ENCODE measurements around the gene ZNRF3.
"Not testable (repeated sequence)": the region's sequence is repeated elsewhere in the genome, so short reads cannot be mapped to it uniquely, and the experiment has no call there.

Gene ZNRF3

GRCh38 chr22:28935713-28936112, 52.3 kb downstream of the ZNRF3 start:
- no peak for FAIRE-seq

- FAIRE-seq = no peak
Measured at GRCh38 chr22:28936200-28936599, 52.8 kb downstream of the ZNRF3 start.

- no peak for FAIRE-seq
Measured at GRCh38 chr22:28937206-28938025, 54.0 kb downstream of the ZNRF3 start.

GRCh38 chr22:28938286-28938833, 55.0 kb downstream of the ZNRF3 start:
- no peak for FAIRE-seq

GRCh38 chr22:28939394-28939793, 56.0 kb downstream of the ZNRF3 start:
- FAIRE-seq = no peak

- no peak for FAIRE-seq
Measured at GRCh38 chr22:28939932-28940331, 56.6 kb downstream of the ZNRF3 start.

- FAIRE-seq = no peak
Measured at GRCh38 chr22:28940441-28940840, 57.1 kb downstream of the ZNRF3 start.

- no peak for FAIRE-seq
Measured at GRCh38 chr22:28942333-28942732, 59.0 kb downstream of the ZNRF3 start.

GRCh38 chr22:28942801-28943500, 59.6 kb downstream of the ZNRF3 start:
- FAIRE-seq = no peak

- no peak for FAIRE-seq
Measured at GRCh38 chr22:28943501-28943879, 60.1 kb downstream of the ZNRF3 start.

- FAIRE-seq = no peak
Measured at GRCh38 chr22:28947125-28947524, 63.8 kb downstream of the ZNRF3 start.

GRCh38 chr22:28948424-28948823, 65.1 kb downstream of the ZNRF3 start:
- no peak for FAIRE-seq

GRCh38 chr22:28948860-28949551, 65.6 kb downstream of the ZNRF3 start:
- FAIRE-seq = not testable (repeated sequence)

GRCh38 chr22:28949788-28950187, 66.4 kb downstream of the ZNRF3 start:
- no peak for FAIRE-seq

GRCh38 chr22:28950617-28951411, 67.4 kb downstream of the ZNRF3 start:
- no peak for FAIRE-seq

- FAIRE-seq = no peak
Measured at GRCh38 chr22:28951530-28951929, 68.2 kb downstream of the ZNRF3 start.

- no peak for FAIRE-seq
Measured at GRCh38 chr22:28951969-28952521, 68.7 kb downstream of the ZNRF3 start.

GRCh38 chr22:28952857-28953256, 69.5 kb downstream of the ZNRF3 start:
- no peak for FAIRE-seq

- no peak for FAIRE-seq
Measured at GRCh38 chr22:28953403-28953802, 70.0 kb downstream of the ZNRF3 start.

GRCh38 chr22:28953976-28954880, 70.9 kb downstream of the ZNRF3 start:
- FAIRE-seq = no peak

- no peak for FAIRE-seq
Measured at GRCh38 chr22:28955817-28956216, 72.4 kb downstream of the ZNRF3 start.

Data from A204.1 (cell line).